ENCODE results near the gene ZC3H15.
A peak's percentile ranks its signal among the peaks of the same experiment; 100 is the strongest.

The ZC3H15 gene

GRCh38 chr2:186498834-186499233, 12.8 kb downstream of the ZC3H15 start:
- no peak for DNase-seq
- no peak for TF ChIP-seq CTCF (IDR thresholded peaks at IDR 0.05)
- Mint-ChIP-seq H3K4me1 (peaks cover under 1% of the 10 kb centered on the region), H3K27ac (no peak overlapping the region), H3K27me3 (ENCODE audit: low read depth, poor library complexity) (no peaks in the 10 kb centered on the region), H3K9me3 (no peaks in the 10 kb centered on the region), H3K36me3 (ENCODE audit: low read depth) (peaks cover 47% of the 10 kb centered on the region), H3K4me3 (no peak overlapping the region)

- no peak for DNase-seq
- Mint-ChIP-seq H3K27ac (no peak overlapping the region), H3K27me3 (ENCODE audit: low read depth, poor library complexity) (peaks cover 3% of the 10 kb centered on the region), H3K4me3 (no peak overlapping the region), H3K4me1 (no peaks in the 10 kb centered on the region), H3K36me3 (ENCODE audit: low read depth) (peaks cover 52% of the 10 kb centered on the region), H3K9me3 (no peaks in the 10 kb centered on the region)
- TF ChIP-seq CTCF (IDR thresholded peaks at IDR 0.05): peak; percentile 53
Observed at GRCh38 chr2:186503827-186504606, 18.0 kb downstream of the ZC3H15 start.

- H3K9me3 Mint-ChIP-seq: no peaks in the 10 kb centered on the region
- no peak for TF ChIP-seq CTCF (IDR thresholded peaks at IDR 0.05)
- no peak for DNase-seq
- peaks cover 3% of the 10 kb centered on the region for H3K27me3 Mint-ChIP-seq (ENCODE audit: low read depth, poor library complexity)
- peaks cover 38% of the 10 kb centered on the region for H3K36me3 Mint-ChIP-seq (ENCODE audit: low read depth)
- no peaks in the 10 kb centered on the region for H3K4me1 Mint-ChIP-seq
- H3K4me3 Mint-ChIP-seq: no peak overlapping the region
- peak overlapping the region; percentile 36 for H3K27ac Mint-ChIP-seq
Observed at GRCh38 chr2:186508263-186508662, 22.2 kb downstream of the ZC3H15 start.

DNA sequence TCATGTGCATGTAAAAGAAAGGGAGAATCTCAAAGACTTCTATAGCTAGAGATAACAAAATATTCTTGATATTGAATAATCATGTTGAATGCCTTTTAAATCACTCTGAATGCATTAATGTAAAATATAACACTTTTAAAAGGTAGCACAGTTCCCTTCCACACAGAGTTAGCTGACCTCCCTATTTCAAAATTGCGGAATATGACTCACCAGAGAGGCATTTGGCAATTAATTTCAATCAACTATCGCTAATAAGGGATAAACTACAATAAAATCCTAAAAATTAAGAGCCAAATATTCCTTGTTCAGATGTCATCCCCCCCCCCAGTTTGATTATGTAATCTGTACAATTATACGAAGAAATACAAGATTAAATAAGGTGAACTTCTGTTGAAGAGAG, 29.3 kb downstream of the ZC3H15 start:
- Mint-ChIP-seq H3K36me3 (ENCODE audit: low read depth) (peaks cover 43% of the 10 kb centered on the region), H3K27ac (no peak overlapping the region), H3K4me1 (no peaks in the 10 kb centered on the region), H3K27me3 (ENCODE audit: low read depth, poor library complexity) (no peaks in the 10 kb centered on the region), H3K4me3 (no peak overlapping the region), H3K9me3 (no peaks in the 10 kb centered on the region)
- no peak for TF ChIP-seq CTCF (IDR thresholded peaks at IDR 0.05)
- DNase-seq: no peak

GRCh38 chr2:186516396-186516795, 30.3 kb downstream of the ZC3H15 start:
- Mint-ChIP-seq H3K27me3 (ENCODE audit: low read depth, poor library complexity) (no peaks in the 10 kb centered on the region), H3K36me3 (ENCODE audit: low read depth) (peaks cover 53% of the 10 kb centered on the region), H3K4me1 (peaks cover 6% of the 10 kb centered on the region), H3K9me3 (no peaks in the 10 kb centered on the region), H3K27ac (no peak overlapping the region), H3K4me3 (no peak overlapping the region)
- no peak for TF ChIP-seq CTCF (IDR thresholded peaks at IDR 0.05)
- no peak for DNase-seq

GRCh38 chr2:186517090-186517489, 31.0 kb downstream of the ZC3H15 start:
- H3K27ac Mint-ChIP-seq: no peak overlapping the region
- peaks cover 60% of the 10 kb centered on the region for H3K36me3 Mint-ChIP-seq (ENCODE audit: low read depth)
- peaks cover 13% of the 10 kb centered on the region for H3K4me1 Mint-ChIP-seq
- H3K9me3 Mint-ChIP-seq: no peaks in the 10 kb centered on the region
- no peak for TF ChIP-seq CTCF (IDR thresholded peaks at IDR 0.05)
- DNase-seq: no peak
- H3K4me3 Mint-ChIP-seq: no peak overlapping the region
- H3K27me3 Mint-ChIP-seq (ENCODE audit: low read depth, poor library complexity): no peaks in the 10 kb centered on the region

Measured in nephron progenitor cell (in vitro differentiated cells).